GM18909 (cell line): Measurements from ENCODE around the gene COL13A1.

Experiments used
- ATAC-seq: cut with Tn5 transposase; IDR thresholded peaks from one replicate; pipeline ENCODE4 v1.9.1; 2021; ENCODE audit warnings: mild to moderate bottlenecking; ENCODE audit not compliant: unreplicated experiment, poor library complexity

Gene COL13A1

GRCh38 chr10:69801434-69802315 lies at the start of gene COL13A1:
COL13A1 (plus strand) TSS chr10:69801906; CDS start chr10:69802424, 518 bp downstream.
- ATAC-seq, result no peak

- ATAC-seq, result no peak
Measured at GRCh38 chr10:69752479-69752878, 49.2 kb upstream of the COL13A1 start.

GRCh38 chr10:69756279-69756678 lies 45.4 kb upstream of the COL13A1 start:
- ATAC-seq, result no peak

GRCh38 chr10:69757206-69757552 lies 44.5 kb upstream of the COL13A1 start:
- ATAC-seq, result no peak

- ATAC-seq, result no peak
Measured at GRCh38 chr10:69757553-69758309, 44.0 kb upstream of the COL13A1 start.

- no peak for ATAC-seq
Measured at GRCh38 chr10:69758310-69758728, 43.4 kb upstream of the COL13A1 start.

GRCh38 chr10:69759641-69760040 lies 42.1 kb upstream of the COL13A1 start:
- no peak for ATAC-seq

- no peak for ATAC-seq
Measured at GRCh38 chr10:69760072-69760471, 41.6 kb upstream of the COL13A1 start.

- ATAC-seq, result no peak
Measured at GRCh38 chr10:69761320-69761719, 40.4 kb upstream of the COL13A1 start.

GRCh38 chr10:69766161-69766910 lies 35.4 kb upstream of the COL13A1 start:
- ATAC-seq, result no peak

- ATAC-seq, result no peak
Measured at GRCh38 chr10:69767793-69768192, 33.9 kb upstream of the COL13A1 start.

GRCh38 chr10:69768386-69768785 lies 33.3 kb upstream of the COL13A1 start:
- ATAC-seq, result no peak

- no peak for ATAC-seq
Measured at GRCh38 chr10:69769395-69769992, 32.2 kb upstream of the COL13A1 start.

GRCh38 chr10:69772933-69773704 lies 28.6 kb upstream of the COL13A1 start:
- ATAC-seq, result no peak

- no peak for ATAC-seq
Measured at GRCh38 chr10:69774596-69774995, 27.1 kb upstream of the COL13A1 start.

- ATAC-seq, result no peak
Measured at GRCh38 chr10:69780077-69780476, 21.6 kb upstream of the COL13A1 start.

GRCh38 chr10:69781576-69781975 lies 20.1 kb upstream of the COL13A1 start:
- no peak for ATAC-seq

GRCh38 chr10:69783515-69783914 lies 18.2 kb upstream of the COL13A1 start:
- no peak for ATAC-seq

- ATAC-seq, result no peak
Measured at GRCh38 chr10:69786791-69787190, 14.9 kb upstream of the COL13A1 start.

- no peak for ATAC-seq
Measured at GRCh38 chr10:69787681-69788080, 14.0 kb upstream of the COL13A1 start.
